GM06990 (cell line): Measurements from ENCODE around the gene ERAP2.
A peak's percentile ranks its signal among the peaks of the same experiment; 100 is the strongest.
"Not testable (repeated sequence)": the region's sequence is repeated elsewhere in the genome, so short reads cannot be mapped to it uniquely, and the experiment has no call there.

Source experiments
- DNase-seq: peaks from one replicate; pipeline ENCODE4 v3.0.0-alpha.2; 2011; ENCODE audit not compliant: insufficient read length; ENCODE audit errors: extremely low read depth
- H3K27me3 ChIP-seq: replicated peaks from 2 replicates; pipeline ENCODE4 v1.6.0; 2011; ENCODE audit warnings: low read length; ENCODE audit not compliant: control insufficient read depth, insufficient read depth
- H3K36me3 ChIP-seq: 2 replicates; pipeline ENCODE4 v1.5.1; 2011; ENCODE audit warnings: low read length; ENCODE audit not compliant: control insufficient read depth, insufficient read depth
- H3K4me3 ChIP-seq: replicated peaks from 2 replicates; pipeline ENCODE4 v1.5.1; 2011; ENCODE audit warnings: low read depth, mild to moderate bottlenecking, control low read depth, low read length
- TF ChIP-seq, protein P1 (sequence below): IDR thresholded peaks from 2 replicates; pipeline ENCODE4 v1.5.1; 2011; ENCODE audit warnings: low read length, control low read depth, mild to moderate bottlenecking, inconsistent platforms; ENCODE audit not compliant: insufficient read depth, poor library complexity, severe bottlenecking

Gene ERAP2

DNA sequence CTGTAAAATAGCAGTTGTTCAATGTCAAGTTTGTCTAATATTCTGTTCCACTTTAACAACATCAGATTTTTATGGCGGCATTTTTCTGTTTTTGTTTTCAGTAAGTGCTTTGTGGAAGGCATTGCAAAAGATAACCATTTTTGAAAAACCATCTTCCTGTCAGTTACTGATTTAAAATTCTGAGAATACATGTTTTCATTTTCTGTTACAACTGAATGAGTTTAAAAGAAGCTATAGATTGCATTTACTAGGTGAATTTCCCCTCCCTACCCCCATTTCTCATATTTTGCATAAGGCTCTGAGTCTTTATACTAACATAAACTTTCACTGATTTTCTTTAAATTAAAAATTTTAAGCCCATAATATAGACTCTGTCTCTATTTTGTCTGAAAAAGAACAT lies 4.6 kb upstream of the ERAP2 start:
- H3K36me3 ChIP-seq = no peaks in the 10 kb centered on the region
- TF ChIP-seq, protein P1, sequence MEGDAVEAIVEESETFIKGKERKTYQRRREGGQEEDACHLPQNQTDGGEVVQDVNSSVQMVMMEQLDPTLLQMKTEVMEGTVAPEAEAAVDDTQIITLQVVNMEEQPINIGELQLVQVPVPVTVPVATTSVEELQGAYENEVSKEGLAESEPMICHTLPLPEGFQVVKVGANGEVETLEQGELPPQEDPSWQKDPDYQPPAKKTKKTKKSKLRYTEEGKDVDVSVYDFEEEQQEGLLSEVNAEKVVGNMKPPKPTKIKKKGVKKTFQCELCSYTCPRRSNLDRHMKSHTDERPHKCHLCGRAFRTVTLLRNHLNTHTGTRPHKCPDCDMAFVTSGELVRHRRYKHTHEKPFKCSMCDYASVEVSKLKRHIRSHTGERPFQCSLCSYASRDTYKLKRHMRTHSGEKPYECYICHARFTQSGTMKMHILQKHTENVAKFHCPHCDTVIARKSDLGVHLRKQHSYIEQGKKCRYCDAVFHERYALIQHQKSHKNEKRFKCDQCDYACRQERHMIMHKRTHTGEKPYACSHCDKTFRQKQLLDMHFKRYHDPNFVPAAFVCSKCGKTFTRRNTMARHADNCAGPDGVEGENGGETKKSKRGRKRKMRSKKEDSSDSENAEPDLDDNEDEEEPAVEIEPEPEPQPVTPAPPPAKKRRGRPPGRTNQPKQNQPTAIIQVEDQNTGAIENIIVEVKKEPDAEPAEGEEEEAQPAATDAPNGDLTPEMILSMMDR = no peak
- H3K4me3 ChIP-seq = no peak overlapping the region
- no peaks in the 10 kb centered on the region for H3K27me3 ChIP-seq
- DNase-seq = no peak

DNA sequence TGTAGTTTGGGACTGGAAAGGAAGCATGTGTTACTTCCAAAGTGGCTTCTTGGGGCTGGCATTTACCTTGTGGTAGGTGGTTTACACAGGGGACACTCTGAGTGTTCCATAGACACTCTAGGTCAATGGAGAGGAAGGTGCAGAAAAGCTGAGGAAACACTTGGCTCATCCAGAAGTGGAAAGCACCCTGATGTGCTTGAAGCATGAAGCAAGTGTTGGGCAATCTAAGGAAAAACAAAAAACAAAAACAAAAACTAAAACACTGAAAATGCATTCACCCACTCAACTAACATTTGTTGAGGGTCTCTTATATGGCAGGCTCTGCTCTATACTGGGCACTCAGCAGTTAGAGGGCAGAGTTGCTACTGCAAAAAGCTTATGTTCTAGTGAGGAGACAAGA lies 2.9 kb upstream of the ERAP2 start:
- Histone ChIP-seq H3K36me3 (no peaks in the 10 kb centered on the region), H3K27me3 (no peaks in the 10 kb centered on the region), H3K4me3 (no peak overlapping the region)
- no peak for DNase-seq
- TF ChIP-seq, protein P1 = no peak

DNA sequence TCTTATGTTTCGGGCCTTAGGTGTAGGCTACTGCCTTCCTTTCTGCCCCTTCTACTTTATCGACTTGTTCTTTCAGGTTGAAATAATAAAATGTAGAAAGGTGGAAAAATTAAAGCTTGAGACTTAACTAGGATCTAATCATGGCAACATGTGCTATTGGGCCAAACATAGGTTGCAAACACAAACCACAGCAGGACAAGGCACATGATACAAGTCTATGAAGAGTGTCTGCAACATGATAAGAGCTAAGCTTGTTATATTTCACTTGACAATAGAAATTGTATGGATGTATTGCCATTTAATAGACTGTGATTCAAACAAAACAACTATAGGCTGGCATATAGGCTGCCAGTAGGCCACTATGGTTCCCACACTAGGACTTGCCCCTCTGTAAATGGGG lies 1.7 kb upstream of the ERAP2 start:
- H3K36me3 ChIP-seq = no peaks in the 10 kb centered on the region
- no peak overlapping the region for H3K4me3 ChIP-seq
- no peak for DNase-seq
- no peaks in the 10 kb centered on the region for H3K27me3 ChIP-seq
- TF ChIP-seq, protein P1 = no peak

DNA sequence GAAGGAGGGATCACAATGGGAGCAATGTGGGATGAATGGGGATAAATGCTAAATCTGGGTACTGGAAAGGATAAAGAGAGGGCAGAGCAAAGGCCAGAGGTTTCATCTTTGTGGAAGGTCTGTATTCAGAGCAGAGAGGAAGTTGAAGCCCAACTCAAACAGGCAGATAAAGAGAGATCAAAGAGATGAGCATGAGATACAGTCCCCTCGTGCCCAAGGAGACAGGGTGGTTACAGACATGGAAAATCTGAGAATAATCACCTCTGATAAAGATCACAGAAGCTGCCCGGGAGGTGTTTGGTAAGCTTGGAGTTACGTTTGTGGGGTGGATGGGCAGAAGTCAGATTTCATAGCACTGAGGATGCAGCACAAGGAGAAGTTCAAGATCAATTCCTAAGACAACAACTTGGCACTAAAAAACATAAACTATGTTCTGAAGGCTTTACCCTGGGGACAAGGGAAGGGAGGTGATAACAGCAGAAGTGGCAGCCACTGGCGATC lies 459 bp upstream of the ERAP2 start:
- Histone ChIP-seq H3K4me3 (peak overlapping the region; percentile 77), H3K27me3 (no peaks in the 10 kb centered on the region), H3K36me3 (no peaks in the 10 kb centered on the region)
- DNase-seq = no peak
- TF ChIP-seq, protein P1 = no peak

DNA sequence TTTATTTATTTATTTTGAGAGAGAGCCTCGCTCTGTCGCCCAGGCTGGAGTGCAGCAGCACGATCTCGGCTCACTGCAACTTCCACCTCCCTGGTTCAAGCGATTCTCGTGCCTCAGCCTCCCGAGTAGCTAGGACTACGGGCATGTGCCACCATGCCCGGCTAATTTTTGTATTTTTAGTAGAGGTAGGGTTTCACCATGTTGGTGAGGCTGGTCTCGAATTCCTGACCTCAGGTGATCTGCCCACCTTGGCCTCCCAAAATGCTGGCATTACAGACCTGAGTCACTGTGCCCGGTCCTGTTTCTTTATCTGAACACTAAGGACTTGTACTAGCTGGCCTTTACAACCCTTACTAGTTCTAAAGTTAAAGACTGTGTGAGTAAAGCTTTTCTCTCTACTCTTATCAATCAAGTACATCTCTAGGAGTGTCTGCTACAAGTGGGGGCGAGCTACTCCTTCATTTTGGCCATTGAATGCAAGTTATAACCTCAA lies 723 bp downstream of the ERAP2 start:
- H3K36me3 ChIP-seq, H3K27me3 ChIP-seq, DNase-seq: not testable (repeated sequence)
- H3K4me3 ChIP-seq = peak overlapping the region; percentile 77

DNA sequence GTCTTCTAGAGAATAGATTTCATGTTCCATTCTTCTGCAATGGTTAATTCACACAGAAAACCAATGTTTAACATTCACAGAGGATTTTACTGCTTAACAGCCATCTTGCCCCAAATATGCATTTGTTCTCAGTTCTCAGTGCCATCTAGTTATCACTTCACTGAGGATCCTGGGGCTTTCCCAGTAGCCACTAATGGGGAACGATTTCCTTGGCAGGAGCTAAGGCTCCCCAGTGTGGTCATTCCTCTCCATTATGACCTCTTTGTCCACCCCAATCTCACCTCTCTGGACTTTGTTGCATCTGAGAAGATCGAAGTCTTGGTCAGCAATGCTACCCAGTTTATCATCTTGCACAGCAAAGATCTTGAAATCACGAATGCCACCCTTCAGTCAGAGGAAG lies 3.4 kb downstream of the ERAP2 start:
- H3K4me3 ChIP-seq = no peak overlapping the region
- H3K36me3 ChIP-seq = peaks cover 3% of the 10 kb centered on the region
- no peak for DNase-seq
- TF ChIP-seq, protein P1 = no peak
- no peaks in the 10 kb centered on the region for H3K27me3 ChIP-seq
